H9 (cell line): ENCODE data around the gene FBXL20. TPM values are rescaled to one million over a fixed set of nuclear protein-coding genes. Genes with fewer than 3 reads are reported as not detected.

ENCODE experiments used
- DNase-seq: peaks from one replicate; pipeline ENCODE4 v3.0.0-alpha.2; 2017
- H2AFZ ChIP-seq: one replicate; pipeline ENCODE4 v1.6.1; 2013; ENCODE audit warnings: mild to moderate bottlenecking, low read length, control low read depth, moderate library complexity
- H2AK5ac ChIP-seq: 2 replicates; pipeline ENCODE4 v1.6.1; 2013; ENCODE audit warnings: low read length, control low read depth, mixed read lengths; ENCODE audit not compliant: insufficient read length
- H2BK120ac ChIP-seq: one replicate; pipeline ENCODE4 v1.6.1; 2013; ENCODE audit warnings: low read depth, mild to moderate bottlenecking, low read length, control low read depth, inconsistent platforms; ENCODE audit not compliant: poor library complexity, severe bottlenecking
- H2BK12ac ChIP-seq: 2 replicates; pipeline ENCODE4 v1.6.1; 2013; ENCODE audit warnings: low read length, control low read depth, mixed read lengths, low read depth; ENCODE audit not compliant: insufficient read length
- H2BK15ac ChIP-seq: 2 replicates; pipeline ENCODE4 v1.6.1; 2013; ENCODE audit warnings: low read depth, low read length, control low read depth
- H2BK20ac ChIP-seq: one replicate; pipeline ENCODE4 v1.6.1; 2013; ENCODE audit warnings: low read depth, mild to moderate bottlenecking, low read length, control low read depth, inconsistent platforms; ENCODE audit not compliant: poor library complexity, severe bottlenecking
- H2BK5ac ChIP-seq: 2 replicates; pipeline ENCODE4 v1.6.1; 2013; ENCODE audit warnings: low read length, control low read depth, mixed read lengths; ENCODE audit not compliant: insufficient read length
- H3K14ac ChIP-seq: 2 replicates; pipeline ENCODE4 v1.6.1; 2013; ENCODE audit warnings: low read length, control low read depth; ENCODE audit not compliant: insufficient read depth
- H3K18ac ChIP-seq: 2 replicates; pipeline ENCODE4 v1.6.1; 2013; ENCODE audit warnings: low read depth, mild to moderate bottlenecking, mixed read lengths, low read length, control low read depth; ENCODE audit not compliant: insufficient read length
- H3K23ac ChIP-seq: 2 replicates; pipeline ENCODE4 v1.6.1; 2013; ENCODE audit warnings: low read length, control low read depth, mixed read lengths, low read depth; ENCODE audit not compliant: insufficient read length
- H3K23me2 ChIP-seq: 2 replicates; pipeline ENCODE4 v1.6.1; 2013; ENCODE audit warnings: low read depth, mild to moderate bottlenecking, mixed read lengths, low read length, control low read depth; ENCODE audit not compliant: insufficient read length, poor library complexity, severe bottlenecking
- H3K27ac ChIP-seq: 2 replicates; pipeline ENCODE4 v1.5.1; 2013; ENCODE audit warnings: low read length, control low read depth, mixed read lengths, low read depth; ENCODE audit not compliant: insufficient read length
- H3K27me3 ChIP-seq: 2 replicates; pipeline ENCODE4 v1.6.1; 2013; ENCODE audit warnings: low read length, control low read depth, inconsistent platforms; ENCODE audit not compliant: insufficient read depth
- H3K4ac ChIP-seq: 2 replicates; pipeline ENCODE4 v1.6.1; 2013; ENCODE audit warnings: low read depth, mild to moderate bottlenecking, control low read depth, inconsistent platforms, low read length, moderate library complexity
- H3K4me1 ChIP-seq: 2 replicates; pipeline ENCODE4 v1.6.1; 2013; ENCODE audit warnings: low read length, control low read depth, inconsistent platforms; ENCODE audit not compliant: insufficient read depth
- H3K4me2 ChIP-seq: 2 replicates; pipeline ENCODE4 v1.6.1; 2013; ENCODE audit warnings: low read length, control low read depth, mixed read lengths; ENCODE audit not compliant: insufficient read length, insufficient read depth
- H3K56ac ChIP-seq: 2 replicates; pipeline ENCODE4 v1.6.1; 2013; ENCODE audit warnings: low read depth, mild to moderate bottlenecking, mixed read lengths, low read length, control low read depth; ENCODE audit not compliant: insufficient read length
- H3K79me1 ChIP-seq: 2 replicates; pipeline ENCODE4 v1.6.1; 2013; ENCODE audit warnings: low read depth, mild to moderate bottlenecking, moderate library complexity, low read length, control low read depth, inconsistent platforms; ENCODE audit not compliant: insufficient read depth, poor library complexity, severe bottlenecking
- H3K79me2 ChIP-seq: 2 replicates; pipeline ENCODE4 v1.6.1; 2013; ENCODE audit warnings: low read length, control low read depth, inconsistent platforms; ENCODE audit not compliant: insufficient read depth
- H3K9ac ChIP-seq: 2 replicates; pipeline ENCODE4 v1.6.1; 2013; ENCODE audit warnings: low read length, control low read depth, mixed read lengths; ENCODE audit not compliant: insufficient read length; ENCODE audit errors: extremely low read depth
- H3K9me3 ChIP-seq: one replicate; pipeline ENCODE4 v1.6.1; 2013; ENCODE audit warnings: low read depth, low read length, inconsistent platforms; ENCODE audit not compliant: control insufficient read depth
- H3T11ph ChIP-seq: one replicate; pipeline ENCODE4 v1.6.1; 2013; ENCODE audit warnings: mild to moderate bottlenecking, low read length, control low read depth, inconsistent platforms
- H4K20me1 ChIP-seq: one replicate; pipeline ENCODE4 v1.6.1; 2013; ENCODE audit not compliant: control insufficient read depth, insufficient read length, insufficient read depth
- H4K5ac ChIP-seq: 2 replicates; pipeline ENCODE4 v1.6.1; 2013; ENCODE audit warnings: low read depth, mild to moderate bottlenecking, mixed read lengths, low read length, control low read depth; ENCODE audit not compliant: insufficient read length
- H4K8ac ChIP-seq: replicated peaks from 2 replicates; pipeline ENCODE4 v1.6.1; 2013; ENCODE audit warnings: low read length, control low read depth, mixed read lengths, low read depth; ENCODE audit not compliant: insufficient read length
- H4K91ac ChIP-seq: 2 replicates; pipeline ENCODE4 v1.6.1; 2013; ENCODE audit warnings: low read depth, mild to moderate bottlenecking, moderate library complexity, mixed read lengths, low read length, control low read depth; ENCODE audit not compliant: insufficient read length
- H3K27ac Mint-ChIP-seq, 3 experiments: 2 replicates in 2 of 3; 3 replicates in 1 of 3; pipeline ENCODE4 v1.8.0; 2020 to 2021; ENCODE audit warnings: mixed read lengths in 3 of 3, mild to moderate bottlenecking in 1 of 3, moderate library complexity in 1 of 3
- H3K27me3 Mint-ChIP-seq: 2 replicates; pipeline ENCODE4 v1.8.0; 2021; ENCODE audit warnings: low read depth, mild to moderate bottlenecking, moderate library complexity, mixed read lengths
- H3K36me3 Mint-ChIP-seq, 3 experiments: 2 replicates in 2 of 3; 3 replicates in 1 of 3; pipeline ENCODE4 v1.8.0; 2020 to 2021; ENCODE audit warnings: low read depth in 3 of 3, mixed read lengths in 3 of 3; ENCODE audit not compliant: insufficient read depth in 1 of 3
- H3K4me1 Mint-ChIP-seq, 2 experiments: 2 replicates each; pipeline ENCODE4 v1.8.0; 2020; ENCODE audit warnings: mixed read lengths in 2 of 2
- H3K4me3 Mint-ChIP-seq, 2 experiments: 2 replicates in 1 of 2; 3 replicates in 1 of 2; pipeline ENCODE4 v1.8.0; 2020 to 2021; ENCODE audit warnings: mild to moderate bottlenecking in 2 of 2, mixed read lengths in 2 of 2, moderate library complexity in 1 of 2
- H3K9me3 Mint-ChIP-seq, 2 experiments: 2 replicates in 1 of 2; 3 replicates in 1 of 2; pipeline ENCODE4 v1.8.0; 2020; ENCODE audit warnings: mild to moderate bottlenecking in 2 of 2, mixed read lengths in 2 of 2, moderate library complexity in 1 of 2
- CTCF ChIP-seq: fragments of 200-600 bp; sonication (generic); conservative IDR thresholded peaks from 3 replicates; pipeline ENCODE4 v1.8.0; 2021; ENCODE audit warnings: antibody characterized with exemption, mild to moderate bottlenecking
- WGBS: extraction: QIAGEN DNeasy Blood & Tissue Kit; methylation state at CpG from one replicate; pipeline ENCODE4 v1.1.7; 2013; ENCODE audit warnings: missing lambda C conversion rate, low lambda C conversion rate, mixed read lengths; ENCODE audit not compliant: insufficient read length; ENCODE audit errors: extremely low coverage; 5-methylcytosine and 5-hydroxymethylcytosine counted together
- total RNA-seq: library from RNA; stranded (reverse); gene quantifications from 2 replicates; pipeline ENCODE4 v1.2.1, GENCODE V29; 2021

Gene FBXL20
- total RNA-seq, 1 experiment from 2014 or later, result 18.4 TPM

- Histone ChIP-seq H3K4me1 (no peaks in the 10 kb centered on the region), H4K8ac (no peak overlapping the region), H2BK20ac (no peak overlapping the region), H2AK5ac (no peak overlapping the region), H3K79me1 (no peaks in the 10 kb centered on the region), H3K79me2 (no peaks in the 10 kb centered on the region), H3K9me3 (no peaks in the 10 kb centered on the region), H2BK5ac (no peak overlapping the region), H4K5ac (no peak overlapping the region), H3K4ac (no peak overlapping the region), H4K20me1 (no peaks in the 10 kb centered on the region), H3K23me2 (no peaks in the 10 kb centered on the region), H3K14ac (no peak overlapping the region), H2AFZ (no peak overlapping the region), H3K4me2 (no peak overlapping the region), H3T11ph (no peak overlapping the region), H3K18ac (no peak overlapping the region), H3K9ac (no peak overlapping the region), H2BK12ac (no peak overlapping the region), H3K23ac (no peak overlapping the region), H3K27ac (no peak overlapping the region), H2BK120ac (no peak overlapping the region), H4K91ac (no peak overlapping the region), H3K27me3 (no peaks in the 10 kb centered on the region), H3K56ac (no peak overlapping the region), H2BK15ac (no peak overlapping the region)
- Mint-ChIP-seq H3K4me3 (no peak overlapping the region), H3K27ac (no peak overlapping the region), H3K36me3 (no peaks in the 10 kb centered on the region), H3K4me1 (no peaks in the 10 kb centered on the region), H3K27me3 (no peaks in the 10 kb centered on the region), H3K9me3 (no peaks in the 10 kb centered on the region)
- no CpG with 5 or more reads among the region's 4 CpGs for WGBS
- 0 out of 3 replicates have a peak, but pooled peaks have one; percentile 9 for TF ChIP-seq CTCF
- no peak for DNase-seq
These were observed 48.9 kb downstream of the FBXL20 start for GRCh38 chr17:39352511-39352910.
